ENCODE results near the gene PXT1. TPM values are rescaled to one million over a fixed set of nuclear protein-coding genes. Genes with fewer than 3 reads are reported as not detected.

PXT1 gene
- polyA plus RNA-seq, 1 donor from 2014 or later: 0.24 TPM

DNA sequence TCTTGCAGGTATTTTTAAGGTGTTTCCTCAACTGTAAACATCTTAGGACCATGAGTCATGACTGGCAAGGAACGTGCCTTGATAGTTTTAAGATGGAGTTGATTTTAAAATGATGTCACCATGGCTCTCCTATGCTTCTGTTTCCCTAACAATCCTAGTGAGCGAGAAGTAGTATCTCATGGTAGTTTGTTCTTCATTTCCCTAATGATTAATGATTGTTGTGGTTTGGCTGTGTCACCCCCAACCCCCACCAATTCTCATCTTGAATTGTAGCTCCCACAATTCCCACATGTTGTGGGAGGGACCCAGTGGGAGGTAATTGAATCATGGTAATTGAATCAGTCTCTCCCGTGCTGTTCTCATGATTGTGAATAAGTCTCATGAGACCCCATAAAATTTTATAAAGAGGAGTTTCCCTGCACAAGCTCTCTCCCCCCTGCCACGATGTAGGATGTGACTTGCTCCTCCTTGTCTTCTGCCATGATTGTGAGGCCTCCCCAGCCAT lies 89.2 kb downstream of the PXT1 start:
- no peaks in the 10 kb centered on the region for H3K36me3 ChIP-seq (ENCODE audit: insufficient read depth, low read length)
- H3K9me2 ChIP-seq (ENCODE audit: insufficient read depth, low read length): no peaks in the 10 kb centered on the region
- no peak overlapping the region for H3K4me2 ChIP-seq (ENCODE audit: low read length)
- TF ChIP-seq SMC3 (conservative IDR thresholded peaks at IDR 0.05; ENCODE audit: poor library complexity): no peak
- no peak for TF ChIP-seq EP300 (conservative IDR thresholded peaks at IDR 0.05; ENCODE audit: poor library complexity, severe bottlenecking)
- TF ChIP-seq, protein P1, sequence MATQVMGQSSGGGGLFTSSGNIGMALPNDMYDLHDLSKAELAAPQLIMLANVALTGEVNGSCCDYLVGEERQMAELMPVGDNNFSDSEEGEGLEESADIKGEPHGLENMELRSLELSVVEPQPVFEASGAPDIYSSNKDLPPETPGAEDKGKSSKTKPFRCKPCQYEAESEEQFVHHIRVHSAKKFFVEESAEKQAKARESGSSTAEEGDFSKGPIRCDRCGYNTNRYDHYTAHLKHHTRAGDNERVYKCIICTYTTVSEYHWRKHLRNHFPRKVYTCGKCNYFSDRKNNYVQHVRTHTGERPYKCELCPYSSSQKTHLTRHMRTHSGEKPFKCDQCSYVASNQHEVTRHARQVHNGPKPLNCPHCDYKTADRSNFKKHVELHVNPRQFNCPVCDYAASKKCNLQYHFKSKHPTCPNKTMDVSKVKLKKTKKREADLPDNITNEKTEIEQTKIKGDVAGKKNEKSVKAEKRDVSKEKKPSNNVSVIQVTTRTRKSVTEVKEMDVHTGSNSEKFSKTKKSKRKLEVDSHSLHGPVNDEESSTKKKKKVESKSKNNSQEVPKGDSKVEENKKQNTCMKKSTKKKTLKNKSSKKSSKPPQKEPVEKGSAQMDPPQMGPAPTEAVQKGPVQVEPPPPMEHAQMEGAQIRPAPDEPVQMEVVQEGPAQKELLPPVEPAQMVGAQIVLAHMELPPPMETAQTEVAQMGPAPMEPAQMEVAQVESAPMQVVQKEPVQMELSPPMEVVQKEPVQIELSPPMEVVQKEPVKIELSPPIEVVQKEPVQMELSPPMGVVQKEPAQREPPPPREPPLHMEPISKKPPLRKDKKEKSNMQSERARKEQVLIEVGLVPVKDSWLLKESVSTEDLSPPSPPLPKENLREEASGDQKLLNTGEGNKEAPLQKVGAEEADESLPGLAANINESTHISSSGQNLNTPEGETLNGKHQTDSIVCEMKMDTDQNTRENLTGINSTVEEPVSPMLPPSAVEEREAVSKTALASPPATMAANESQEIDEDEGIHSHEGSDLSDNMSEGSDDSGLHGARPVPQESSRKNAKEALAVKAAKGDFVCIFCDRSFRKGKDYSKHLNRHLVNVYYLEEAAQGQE (IDR thresholded peaks at IDR 0.05; ENCODE audit: borderline replicate concordance): no peak
- TF ChIP-seq POLR2AphosphoS5 (IDR thresholded peaks at IDR 0.05): no peak
- TF ChIP-seq, protein P2, sequence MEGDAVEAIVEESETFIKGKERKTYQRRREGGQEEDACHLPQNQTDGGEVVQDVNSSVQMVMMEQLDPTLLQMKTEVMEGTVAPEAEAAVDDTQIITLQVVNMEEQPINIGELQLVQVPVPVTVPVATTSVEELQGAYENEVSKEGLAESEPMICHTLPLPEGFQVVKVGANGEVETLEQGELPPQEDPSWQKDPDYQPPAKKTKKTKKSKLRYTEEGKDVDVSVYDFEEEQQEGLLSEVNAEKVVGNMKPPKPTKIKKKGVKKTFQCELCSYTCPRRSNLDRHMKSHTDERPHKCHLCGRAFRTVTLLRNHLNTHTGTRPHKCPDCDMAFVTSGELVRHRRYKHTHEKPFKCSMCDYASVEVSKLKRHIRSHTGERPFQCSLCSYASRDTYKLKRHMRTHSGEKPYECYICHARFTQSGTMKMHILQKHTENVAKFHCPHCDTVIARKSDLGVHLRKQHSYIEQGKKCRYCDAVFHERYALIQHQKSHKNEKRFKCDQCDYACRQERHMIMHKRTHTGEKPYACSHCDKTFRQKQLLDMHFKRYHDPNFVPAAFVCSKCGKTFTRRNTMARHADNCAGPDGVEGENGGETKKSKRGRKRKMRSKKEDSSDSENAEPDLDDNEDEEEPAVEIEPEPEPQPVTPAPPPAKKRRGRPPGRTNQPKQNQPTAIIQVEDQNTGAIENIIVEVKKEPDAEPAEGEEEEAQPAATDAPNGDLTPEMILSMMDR (IDR thresholded peaks at IDR 0.05; ENCODE audit: poor library complexity, severe bottlenecking): no peak
- no peak for TF ChIP-seq MXI1 (conservative IDR thresholded peaks at IDR 0.05; ENCODE audit: poor library complexity, severe bottlenecking)
- no peak for TF ChIP-seq RAD21 (conservative IDR thresholded peaks at IDR 0.05)
- no peak for TF ChIP-seq EZH2 (IDR thresholded peaks at IDR 0.05; ENCODE audit: borderline replicate concordance, insufficient read depth, low read length, poor library complexity, severe bottlenecking)
- TF ChIP-seq TAF1 (IDR thresholded peaks at IDR 0.05; ENCODE audit: low read depth): no peak
- H3K4me3 ChIP-seq (ENCODE audit: low read length): no peak overlapping the region
- no peaks in the 10 kb centered on the region for H3K9me3 ChIP-seq (ENCODE audit: low read length)
- H4K20me1 ChIP-seq (ENCODE audit: insufficient read depth): no peaks in the 10 kb centered on the region
- H3K27me3 ChIP-seq (ENCODE audit: insufficient read depth, low read depth, low read length): no peaks in the 10 kb centered on the region
- no peaks in the 10 kb centered on the region for H3K79me2 ChIP-seq (replicated peaks; ENCODE audit: insufficient read depth, low read length)
- no peak overlapping the region for H2AFZ ChIP-seq (ENCODE audit: low read depth, low read length)
- H3K27ac ChIP-seq (ENCODE audit: low read length): no peak overlapping the region
- no peaks in the 10 kb centered on the region for H3F3A ChIP-seq (ENCODE audit: insufficient read depth, low read length, poor library complexity, severe bottlenecking)
- no peak overlapping the region for H3K9ac ChIP-seq (ENCODE audit: low read length)

DNA sequence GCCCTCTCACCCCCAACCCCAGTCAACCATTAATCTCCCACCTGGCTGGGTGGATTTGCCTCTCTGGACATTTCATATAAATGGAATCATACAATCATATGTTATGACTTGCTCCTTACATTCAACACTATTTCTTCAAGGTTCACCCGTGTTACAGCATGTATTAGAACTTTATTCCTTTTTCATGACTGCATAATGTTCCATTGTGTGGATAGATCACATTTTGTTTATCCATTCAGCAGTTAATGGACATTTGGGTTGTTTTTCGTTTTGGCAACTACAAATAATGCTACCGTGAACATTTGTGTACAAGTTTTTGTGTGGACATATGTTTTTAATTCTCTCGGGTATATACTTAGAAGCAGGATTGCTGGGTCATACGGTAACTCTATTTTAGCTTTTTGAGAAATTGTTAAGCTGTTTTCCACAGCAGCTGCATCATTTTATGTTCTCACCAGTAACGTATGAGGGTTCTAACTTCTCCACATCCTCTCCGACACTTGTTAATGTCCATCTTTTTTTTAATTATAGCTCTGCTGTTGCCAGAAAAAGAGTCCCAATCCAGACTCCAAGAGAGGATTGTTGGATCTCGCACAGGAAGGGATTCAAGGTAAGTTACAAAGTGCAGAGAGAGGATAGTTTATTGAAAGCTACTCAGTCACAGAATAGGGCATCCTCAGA lies 90.0 kb downstream of the PXT1 start:
- no peaks in the 10 kb centered on the region for H3K79me2 ChIP-seq (replicated peaks; ENCODE audit: insufficient read depth, low read length)
- no peaks in the 10 kb centered on the region for H3K27me3 ChIP-seq (ENCODE audit: insufficient read depth, low read depth, low read length)
- no peaks in the 10 kb centered on the region for H3K36me3 ChIP-seq (ENCODE audit: insufficient read depth, low read length)
- H3F3A ChIP-seq (ENCODE audit: insufficient read depth, low read length, poor library complexity, severe bottlenecking): no peaks in the 10 kb centered on the region
- H3K9me3 ChIP-seq (ENCODE audit: low read length): no peaks in the 10 kb centered on the region
- no peak overlapping the region for H3K9ac ChIP-seq (ENCODE audit: low read length)
- no peaks in the 10 kb centered on the region for H3K9me2 ChIP-seq (ENCODE audit: insufficient read depth, low read length)
- H4K20me1 ChIP-seq (ENCODE audit: insufficient read depth): no peaks in the 10 kb centered on the region
- no peak overlapping the region for H3K4me3 ChIP-seq (ENCODE audit: low read length)
- H2AFZ ChIP-seq (ENCODE audit: low read depth, low read length): no peak overlapping the region
- no peak overlapping the region for H3K4me2 ChIP-seq (ENCODE audit: low read length)
- TF ChIP-seq POLR2AphosphoS5 (IDR thresholded peaks at IDR 0.05): no peak
- TF ChIP-seq MXI1 (conservative IDR thresholded peaks at IDR 0.05; ENCODE audit: poor library complexity, severe bottlenecking): no peak
- TF ChIP-seq EZH2 (IDR thresholded peaks at IDR 0.05; ENCODE audit: borderline replicate concordance, insufficient read depth, low read length, poor library complexity, severe bottlenecking): no peak
- TF ChIP-seq, protein P1 (IDR thresholded peaks at IDR 0.05; ENCODE audit: borderline replicate concordance): no peak
- TF ChIP-seq RAD21 (conservative IDR thresholded peaks at IDR 0.05): no peak
- TF ChIP-seq, protein P2 (IDR thresholded peaks at IDR 0.05; ENCODE audit: poor library complexity, severe bottlenecking): no peak
- no peak for TF ChIP-seq SMC3 (conservative IDR thresholded peaks at IDR 0.05; ENCODE audit: poor library complexity)
- no peak for TF ChIP-seq EP300 (conservative IDR thresholded peaks at IDR 0.05; ENCODE audit: poor library complexity, severe bottlenecking)
- no peak for TF ChIP-seq TAF1 (IDR thresholded peaks at IDR 0.05; ENCODE audit: low read depth)
- no peak overlapping the region for H3K27ac ChIP-seq (ENCODE audit: low read length)
